Measurements from ENCODE around the gene SLC1A2.

SLC1A2 gene

DNA sequence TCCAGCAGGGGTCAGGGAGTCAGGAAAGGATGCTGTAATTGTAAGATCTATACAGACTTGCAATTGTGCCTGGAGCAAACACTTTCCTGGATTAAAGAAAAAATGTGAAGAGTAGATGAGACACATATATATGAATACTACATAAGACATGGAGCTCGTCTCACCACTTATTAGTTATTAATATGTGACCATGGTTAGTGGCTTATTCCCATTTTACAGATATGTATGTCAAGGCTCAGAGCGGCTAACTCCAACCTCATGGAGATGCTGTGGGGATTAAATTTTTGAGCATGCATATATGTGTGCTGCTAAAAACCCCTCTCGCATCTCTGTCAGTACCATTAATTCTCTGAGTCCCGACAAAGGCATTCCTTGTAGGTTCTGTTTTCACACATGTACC is 125.7 kb downstream of the SLC1A2 start:
- DNase-seq = no peak

GRCh38 chr11:35293035-35293434 is 126.3 kb downstream of the SLC1A2 start:
- DNase-seq = no peak

- DNase-seq = no peak
These were observed 127.1 kb downstream of the SLC1A2 start for GRCh38 chr11:35292279-35292678.

DNA sequence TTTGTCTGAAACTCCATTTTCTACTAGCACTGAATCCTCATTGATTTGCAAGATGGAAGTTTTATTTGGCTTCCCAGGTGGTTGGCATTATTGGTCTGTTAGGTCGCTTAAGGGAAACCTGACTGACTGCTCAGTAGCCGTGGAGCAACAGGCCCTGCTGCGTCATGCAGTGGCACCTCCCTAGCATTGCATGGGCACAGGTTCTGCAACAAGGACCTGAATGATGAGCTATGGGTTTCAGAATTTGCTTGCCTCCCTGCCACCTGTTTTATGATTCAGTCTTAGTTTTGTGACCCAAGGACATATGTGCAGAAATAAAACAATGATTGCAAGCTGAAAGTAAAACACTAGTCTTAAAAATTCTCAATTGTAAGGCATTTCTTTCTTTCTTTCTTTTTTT is 128.5 kb downstream of the SLC1A2 start:
- DNase-seq = no peak

DNA sequence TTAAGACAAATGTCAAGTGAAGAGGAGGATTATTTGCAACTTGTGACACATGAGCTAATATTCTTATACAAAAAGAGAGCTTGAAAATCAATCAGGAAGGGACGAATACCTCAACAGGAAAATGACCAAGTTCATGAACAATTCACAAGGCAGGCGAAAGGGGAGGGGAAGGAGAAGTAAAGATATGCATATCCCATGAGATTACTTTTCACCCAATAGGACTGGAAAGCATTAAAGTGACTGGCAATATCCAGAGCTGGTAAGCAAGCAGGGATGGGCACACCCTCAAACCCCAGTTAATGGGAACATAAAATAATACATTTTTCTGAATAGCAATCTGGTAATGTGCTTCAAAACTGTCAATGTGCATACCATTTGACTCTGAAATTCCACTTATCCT is 129.5 kb downstream of the SLC1A2 start:
- DNase-seq = no peak

DNA sequence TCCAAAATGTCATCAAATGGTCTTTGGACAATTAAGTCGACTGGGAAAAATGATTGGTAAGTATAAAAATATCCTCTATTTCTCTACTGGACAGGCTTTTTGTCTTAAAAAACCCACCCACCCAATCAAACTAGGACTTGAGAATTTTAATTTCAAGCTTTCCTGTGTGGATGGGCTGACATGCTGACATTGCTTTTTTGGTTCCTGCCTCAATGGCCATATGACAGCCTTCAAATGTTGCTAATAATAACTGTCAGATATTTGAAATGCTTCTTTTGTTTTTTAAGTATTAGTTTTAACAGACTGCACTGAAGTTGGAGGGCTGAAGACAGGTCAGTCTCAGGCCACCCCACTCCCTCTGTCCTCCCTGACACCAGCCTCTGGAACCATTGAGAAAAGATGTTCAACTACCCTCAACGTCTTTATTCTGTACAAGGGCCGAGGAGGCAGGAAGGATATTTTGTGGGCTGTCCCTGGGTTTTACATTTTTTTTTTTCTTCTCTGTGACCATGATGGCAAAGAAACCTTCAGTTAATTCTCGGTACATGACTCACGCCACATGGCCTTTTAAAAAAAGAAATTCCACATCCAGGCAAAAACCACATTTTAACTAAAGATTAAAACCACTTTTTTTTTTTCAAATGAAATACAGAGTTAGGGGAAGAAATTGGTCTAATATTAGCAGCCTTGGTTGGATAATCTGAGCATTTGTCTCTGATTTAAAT is 130.4 kb downstream of the SLC1A2 start:
- no peak for DNase-seq

DNA sequence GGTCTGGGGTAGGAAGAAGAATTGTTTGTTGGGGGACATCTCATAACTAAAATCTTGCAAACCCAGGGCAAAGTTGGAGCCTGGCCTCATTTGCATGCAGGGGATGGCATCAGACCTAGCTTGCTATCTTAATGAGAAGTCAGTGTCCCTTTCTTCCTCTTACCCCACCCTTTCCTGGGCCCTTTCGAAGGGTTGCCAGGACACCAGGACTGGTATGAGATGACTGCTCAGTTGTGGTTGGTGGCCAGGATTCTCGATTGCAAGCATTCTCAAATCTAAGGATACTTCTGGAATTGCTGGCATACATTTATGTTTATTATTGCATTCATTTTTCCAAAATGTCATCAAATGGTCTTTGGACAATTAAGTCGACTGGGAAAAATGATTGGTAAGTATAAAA is 131.0 kb downstream of the SLC1A2 start:
- DNase-seq = no peak

DNA sequence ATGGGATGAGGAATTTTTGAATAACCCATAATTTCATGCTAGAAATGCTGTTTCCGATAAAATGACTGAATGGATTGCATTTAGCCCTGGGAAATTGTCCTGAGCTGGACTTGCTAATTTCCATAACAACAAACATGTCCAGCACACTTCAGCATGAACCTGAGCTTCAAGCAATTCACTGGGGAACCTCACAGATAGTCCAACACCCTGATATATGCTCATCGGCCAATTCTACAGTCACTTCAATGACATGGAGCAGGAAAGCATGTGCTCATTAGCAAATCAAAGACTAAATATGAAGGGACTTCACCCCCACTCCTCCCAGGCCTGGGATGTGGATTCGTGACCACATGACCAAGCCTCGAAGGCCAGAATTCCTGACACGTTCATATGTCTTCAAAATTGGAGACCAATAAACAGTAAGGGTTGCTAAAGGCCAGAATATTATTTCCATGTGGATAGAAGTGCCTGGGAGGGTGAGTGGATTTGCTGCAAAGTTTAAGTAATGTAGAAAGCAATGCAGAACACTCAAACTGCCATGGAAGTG is 131.9 kb downstream of the SLC1A2 start:
- no peak for DNase-seq

- DNase-seq = no peak
These were observed 133.2 kb downstream of the SLC1A2 start for GRCh38 chr11:35286126-35286525.

- no peak for DNase-seq
These were observed 133.9 kb downstream of the SLC1A2 start for GRCh38 chr11:35285471-35285870.

- DNase-seq = no peak
These were observed 137.0 kb downstream of the SLC1A2 start for GRCh38 chr11:35282221-35282882.

DNA sequence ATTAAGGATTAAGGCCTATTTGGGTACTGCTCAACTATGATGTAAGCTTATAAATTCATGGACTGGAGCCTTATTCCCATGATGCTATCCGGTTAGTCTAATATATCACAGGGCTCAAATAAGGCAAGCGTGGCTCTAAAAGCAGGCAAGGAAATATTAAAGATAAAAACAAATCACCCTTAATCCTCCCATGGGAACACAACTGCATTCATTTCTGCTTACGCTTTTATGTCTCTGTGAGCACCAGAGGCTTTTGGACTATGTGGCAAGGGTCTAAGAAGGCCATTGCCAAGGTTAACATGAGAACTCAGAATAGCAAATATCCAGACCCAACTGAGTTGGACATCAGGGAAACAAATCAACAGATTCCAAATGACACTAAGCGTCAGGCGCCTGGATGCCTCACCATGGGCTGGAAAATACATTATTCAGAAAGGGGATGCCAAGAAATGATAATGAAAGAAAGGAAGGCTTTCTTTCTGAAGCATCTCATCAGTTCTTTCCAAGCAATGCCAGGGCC is 138.1 kb downstream of the SLC1A2 start:
- DNase-seq = no peak

DNA sequence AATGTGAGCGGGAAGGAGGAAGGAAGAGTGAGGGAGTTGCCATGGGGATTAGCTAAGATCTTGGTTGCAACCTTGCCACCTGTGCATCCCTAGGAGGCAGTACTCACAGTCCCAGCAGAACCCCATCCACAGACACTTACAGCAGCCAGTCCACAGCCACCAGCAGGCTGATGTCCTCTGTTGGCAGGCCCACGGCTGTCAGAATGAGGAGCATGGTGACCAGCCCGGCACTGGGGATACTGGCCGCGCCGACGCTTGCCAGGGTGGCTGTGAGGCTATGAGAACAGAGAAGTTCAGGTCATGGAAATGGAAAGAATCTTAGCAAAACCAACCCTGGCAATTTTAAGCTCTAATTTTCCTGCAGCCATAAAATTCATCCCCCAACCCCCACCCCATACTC is 138.6 kb downstream of the SLC1A2 start:
- DNase-seq = no peak

DNA sequence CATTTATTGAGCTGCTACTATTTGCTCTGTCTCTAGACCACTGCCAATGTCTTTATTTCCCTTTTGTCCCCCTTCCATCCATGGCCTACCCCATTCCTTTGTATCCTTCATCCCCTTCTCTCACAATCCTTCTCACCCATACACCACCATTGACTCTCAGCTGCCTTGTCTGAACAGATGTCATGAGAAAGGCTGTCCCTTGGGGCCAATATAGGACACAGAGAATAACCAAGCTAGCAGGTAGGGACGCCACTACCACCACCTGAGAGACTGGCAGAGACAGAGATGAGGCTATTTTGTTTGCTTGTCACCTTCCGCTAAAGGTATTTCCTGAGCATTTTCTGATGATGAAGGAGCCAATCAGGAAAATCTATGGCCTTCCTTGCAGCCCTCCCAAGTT is 141.5 kb downstream of the SLC1A2 start:
- DNase-seq = no peak

GRCh38 chr11:35276396-35277145 is 142.8 kb downstream of the SLC1A2 start:
- no peak for DNase-seq

- no peak for DNase-seq
These were observed 143.6 kb downstream of the SLC1A2 start for GRCh38 chr11:35275786-35276170.

- DNase-seq = no peak
These were observed 144.2 kb downstream of the SLC1A2 start for GRCh38 chr11:35274909-35275785.

DNA sequence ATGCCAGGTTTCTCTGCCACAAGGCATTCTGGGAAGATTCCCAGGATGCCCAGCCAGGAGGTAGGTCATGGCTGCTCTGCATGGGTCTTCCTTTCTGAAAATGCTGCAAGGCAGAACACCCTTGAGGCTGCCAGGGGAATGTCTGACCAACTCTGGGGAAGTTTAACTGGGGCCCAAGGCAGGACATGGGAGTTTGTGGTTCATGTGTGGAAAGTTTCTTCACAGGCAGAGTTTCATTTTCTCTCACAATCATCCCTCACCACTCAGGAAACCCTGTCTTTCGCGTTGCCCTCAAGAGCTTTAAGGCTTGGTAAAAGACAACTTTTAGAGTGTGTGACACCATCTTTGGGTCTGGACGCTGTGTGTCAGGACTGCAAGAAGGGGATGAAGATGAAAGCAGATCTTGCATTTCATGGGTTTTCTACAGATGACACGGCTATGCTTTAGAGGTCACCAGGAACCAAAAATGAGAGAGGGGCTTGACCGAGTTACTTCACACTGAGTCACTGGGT is 146.9 kb downstream of the SLC1A2 start:
- DNase-seq = no peak

GRCh38 chr11:35271031-35271430 is 148.3 kb downstream of the SLC1A2 start:
- DNase-seq = no peak

DNA sequence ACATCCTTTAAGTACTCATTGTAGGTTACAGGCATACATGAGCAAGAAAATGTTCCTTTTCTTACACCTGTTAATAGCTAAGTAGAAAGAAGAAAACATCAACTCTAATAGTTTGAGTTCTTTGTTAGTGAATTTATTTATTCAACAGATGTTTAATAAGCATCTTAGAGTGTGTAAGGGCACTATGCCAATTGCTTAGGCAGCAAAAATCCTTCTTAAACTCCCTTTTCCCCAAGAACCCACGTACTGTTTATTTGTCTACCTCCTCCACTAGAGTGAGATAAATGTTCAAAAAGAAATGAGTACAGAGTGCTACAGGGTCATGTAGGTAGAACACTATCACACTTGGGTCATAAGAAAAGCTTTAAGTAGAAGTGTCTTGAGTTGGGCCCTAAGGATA is 149.0 kb downstream of the SLC1A2 start:
- DNase-seq = no peak

- DNase-seq = no peak
These were observed 151.9 kb downstream of the SLC1A2 start for GRCh38 chr11:35267504-35267903.

DNA sequence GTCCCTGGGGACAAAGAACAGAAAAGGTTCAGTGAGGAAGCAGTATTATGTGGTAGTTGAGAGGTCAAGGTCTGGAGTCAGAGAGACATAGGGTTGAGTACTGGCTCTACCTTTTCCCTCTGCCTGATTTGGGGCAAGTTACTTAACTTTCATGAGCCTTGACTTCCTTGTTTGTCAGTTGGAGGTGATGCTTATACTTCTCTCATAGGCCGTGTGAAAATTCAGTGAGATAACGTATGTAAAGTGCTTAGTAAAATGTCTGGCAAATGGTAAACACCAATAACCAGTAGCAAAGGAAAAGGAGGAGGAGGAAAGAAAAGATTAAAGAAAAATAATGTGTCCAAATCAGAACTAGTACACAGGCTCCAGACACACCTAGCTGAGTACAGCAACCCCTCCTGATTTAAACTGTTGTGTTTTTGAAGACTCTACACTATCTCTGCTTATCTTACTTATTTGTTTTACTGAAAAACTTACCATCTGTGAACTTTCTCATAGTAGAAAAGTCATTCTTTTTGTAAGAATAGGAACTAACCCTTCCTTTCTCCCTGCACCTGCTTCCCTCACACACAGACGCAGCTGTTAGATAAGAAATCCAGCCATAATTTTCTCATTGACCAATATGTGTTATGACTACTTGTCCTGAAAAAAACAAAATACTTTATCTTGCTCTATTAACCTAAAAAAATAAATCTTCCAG is 153.5 kb downstream of the SLC1A2 start:
- DNase-seq = no peak
